Kidney (tissue), 14 donors: ENCODE measurements around the gene RNASE2. TPM values are rescaled to one million over a fixed set of nuclear protein-coding genes. Genes with fewer than 3 reads are reported as not detected.

Experiments used
- DNase-seq, 5 donors: peaks; one replicate each; pipeline ENCODE4 v3.0.0-alpha.2; 2013 to 2020
- FAIRE-seq: peaks from 2 replicates; lab custom pipeline; 2012; peaks lifted over from hg19 to GRCh38; lab: Jason Lieb, UNC
- H3K27ac ChIP-seq, 2 donors: one replicate each; pipeline ENCODE4 v1.7.0; 2013; ENCODE audit warnings: low read depth in 2 of 2, low read length in 2 of 2, inconsistent platforms in 1 of 2
- H3K27me3 ChIP-seq: one replicate; pipeline ENCODE4 v1.7.1; 2013; ENCODE audit warnings: low read length, inconsistent platforms; ENCODE audit not compliant: control insufficient read depth, insufficient read depth
- H3K36me3 ChIP-seq, 3 donors: one replicate each; pipeline versions ENCODE4 v1.7.0 to v1.7.1; 2013; ENCODE audit warnings: low read length in 3 of 3, control low read depth in 1 of 3, inconsistent platforms in 1 of 3; ENCODE audit not compliant: insufficient read depth in 3 of 3, control insufficient read depth in 2 of 3
- H3K4me1 ChIP-seq, 3 donors: one replicate each; pipeline versions ENCODE4 v1.7.0 to v1.7.1; 2013; ENCODE audit warnings: low read length in 3 of 3, inconsistent platforms in 1 of 3, low read depth in 1 of 3; ENCODE audit not compliant: control insufficient read depth in 2 of 3, insufficient read depth in 2 of 3
- H3K4me3 ChIP-seq, 3 donors: one replicate each; pipeline versions ENCODE4 v1.7.0 to v1.8.1; 2013; ENCODE audit warnings: low read length in 3 of 3, control low read depth in 1 of 3, inconsistent platforms in 1 of 3
- H3K9ac ChIP-seq, 3 donors: one replicate each; pipeline versions ENCODE4 v1.7.0 to v1.7.1; 2013; ENCODE audit warnings: low read length in 3 of 3, control low read depth in 1 of 3, inconsistent platforms in 1 of 3
- H3K9me3 ChIP-seq, 3 donors: one replicate each; pipeline versions ENCODE4 v1.7.0 to v1.7.1; 2013; ENCODE audit warnings: low read length in 3 of 3, control low read depth in 1 of 3, inconsistent platforms in 1 of 3; ENCODE audit not compliant: control insufficient read depth in 2 of 3, insufficient read depth in 1 of 3
- intact Hi-C: fragments of 100-400 bp; cut with DNase I; formaldehyde crosslinking; loops from one replicate; pipeline ENCODE4 v1.11.1; 2022
- polyA plus RNA-seq: library from polyadenylated mRNA; stranded (reverse); fragments of 350-450 nt; fragmentation: Illumina TruSeq; extraction: RNeasy Lipid Tissue Mini Kit (QIAGEN cat#74804); gene quantifications from one replicate; pipeline ENCODE4 v1.2.3, GENCODE V29; 2014; ENCODE audit warnings: low read depth, low replicate concordance; ENCODE audit not compliant: insufficient read depth
- total RNA-seq: library from RNA; stranded (reverse); fragmentation: NEBNext Ultra II Directional; extraction: Animal tissue kit (Norgen Biotek cat#: 25700); gene quantifications from one replicate; pipeline ENCODE4 v1.2.1, GENCODE V29; 2021
- TF ChIP-seq, protein P1 (sequence below): IDR thresholded peaks from 3 replicates; pipeline ENCODE4 v1.5.1; 2012; ENCODE audit warnings: mild to moderate bottlenecking, moderate library complexity, borderline replicate concordance; ENCODE audit not compliant: insufficient read depth; ENCODE audit errors: extremely low read depth
- donor health status: control.
- donor health status: control.
- donor health status: control.
- donor health status: control.
- donor health status: control.
- donor health status: DM: yes; HTN: yes; CAD: no.
- donor health status: Normal renal cell carcinoma (clear cell type).

RNASE2 gene
- total and polyA plus RNA-seq, 2 donors from 2014 or later: 2.4 to 4.3 TPM

DNA sequence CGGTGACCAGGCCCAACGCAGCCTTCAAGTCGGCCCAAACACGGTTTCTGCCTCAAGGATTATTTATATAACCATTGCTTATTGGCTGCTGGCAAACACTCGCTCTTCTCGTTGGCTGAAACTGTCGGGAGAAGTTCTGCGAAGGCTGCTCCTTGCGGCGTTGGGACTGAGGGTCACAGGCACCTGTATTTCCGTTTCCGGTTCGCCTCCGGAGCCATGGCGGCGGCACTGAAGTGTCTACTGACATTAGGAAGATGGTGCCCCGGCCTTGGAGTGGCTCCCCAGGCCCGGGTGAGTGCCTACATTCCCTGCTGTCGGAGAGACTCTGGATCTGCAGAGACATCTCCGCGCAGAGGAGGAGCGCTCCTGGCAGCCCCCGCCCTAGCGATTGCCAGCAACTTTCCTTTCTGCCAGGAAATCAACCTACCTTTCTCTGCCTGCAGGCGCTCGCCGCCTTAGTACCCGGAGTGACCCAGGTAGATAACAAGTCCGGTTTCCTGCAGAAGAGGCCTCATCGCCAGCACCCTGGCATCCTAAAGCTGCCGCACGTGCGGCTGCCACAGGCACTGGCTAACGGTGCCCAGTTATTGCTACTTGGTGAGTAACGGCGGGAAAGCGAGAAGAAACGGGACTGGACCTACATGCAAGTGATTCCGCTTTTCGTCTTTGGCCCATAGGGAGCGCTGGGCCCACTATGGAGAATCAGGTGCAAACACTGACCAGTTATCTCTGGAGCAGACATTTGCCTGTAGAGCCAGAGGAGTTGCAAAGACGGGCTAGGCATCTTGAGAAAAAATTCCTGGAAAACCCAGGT lies 34.7 kb downstream of the RNASE2 start, which contains the start of gene METTL17:
Gene METTL17, plus strand, starts transcription at position 194 of the 814 bp plus-strand sequence. Its CDS starts 23 bp downstream, at position 217.
- Histone ChIP-seq H3K9me3 (no peaks in the 10 kb centered on the region), H3K4me1 (peaks cover 6 to 14% (median 13%) of the 10 kb centered on the region in 3 donors), H3K4me3 (peak within 1 kb of the TSS; percentile 88 to 96 (median 93)), H3K36me3 (peaks cover 11 to 23% (median 16%) of the 10 kb centered on the region in 3 donors), H3K9ac (peak within 1 kb of the TSS; percentile 72 to 86 (median 85)), H3K27me3 (no peaks in the 10 kb centered on the region), H3K27ac (peak within 1 kb of the TSS; percentile 68 to 85)
- intact Hi-C loops: no loop called here
- FAIRE-seq (no peak), DNase-seq (peak; percentile 95 to 99 (median 96))
- TF ChIP-seq, protein P1, sequence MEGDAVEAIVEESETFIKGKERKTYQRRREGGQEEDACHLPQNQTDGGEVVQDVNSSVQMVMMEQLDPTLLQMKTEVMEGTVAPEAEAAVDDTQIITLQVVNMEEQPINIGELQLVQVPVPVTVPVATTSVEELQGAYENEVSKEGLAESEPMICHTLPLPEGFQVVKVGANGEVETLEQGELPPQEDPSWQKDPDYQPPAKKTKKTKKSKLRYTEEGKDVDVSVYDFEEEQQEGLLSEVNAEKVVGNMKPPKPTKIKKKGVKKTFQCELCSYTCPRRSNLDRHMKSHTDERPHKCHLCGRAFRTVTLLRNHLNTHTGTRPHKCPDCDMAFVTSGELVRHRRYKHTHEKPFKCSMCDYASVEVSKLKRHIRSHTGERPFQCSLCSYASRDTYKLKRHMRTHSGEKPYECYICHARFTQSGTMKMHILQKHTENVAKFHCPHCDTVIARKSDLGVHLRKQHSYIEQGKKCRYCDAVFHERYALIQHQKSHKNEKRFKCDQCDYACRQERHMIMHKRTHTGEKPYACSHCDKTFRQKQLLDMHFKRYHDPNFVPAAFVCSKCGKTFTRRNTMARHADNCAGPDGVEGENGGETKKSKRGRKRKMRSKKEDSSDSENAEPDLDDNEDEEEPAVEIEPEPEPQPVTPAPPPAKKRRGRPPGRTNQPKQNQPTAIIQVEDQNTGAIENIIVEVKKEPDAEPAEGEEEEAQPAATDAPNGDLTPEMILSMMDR: no peak

- DNase-seq: no peak
- no peak for FAIRE-seq
- Histone ChIP-seq H3K27me3 (no peaks in the 10 kb centered on the region), H3K9me3 (no peaks in the 10 kb centered on the region), H3K4me1 (peaks cover 0 to under 1% (median 0%) of the 10 kb centered on the region in 3 donors), H3K4me3 (no peak overlapping the region), H3K36me3 (peaks cover 15 to 48% (median 33%) of the 10 kb centered on the region in 3 donors), H3K9ac (no peak overlapping the region), H3K27ac (no peak overlapping the region)
- intact Hi-C loops: no loop called here
- TF ChIP-seq, protein P1: no peak
These were observed 41.2 kb downstream of the RNASE2 start for GRCh38 chr14:20996521-20996920.

- Histone ChIP-seq H3K4me3 (no peak overlapping the region), H3K36me3 (peaks cover 15 to 48% (median 33%) of the 10 kb centered on the region in 3 donors), H3K27me3 (no peaks in the 10 kb centered on the region), H3K9me3 (no peaks in the 10 kb centered on the region), H3K27ac (no peak overlapping the region), H3K9ac (no peak overlapping the region), H3K4me1 (no peaks in the 10 kb centered on the region)
- FAIRE-seq (no peak), DNase-seq (peak in 1 of 5 donors; percentile 23)
- TF ChIP-seq, protein P1: no peak
- intact Hi-C loops: no loop called here
These were observed 41.8 kb downstream of the RNASE2 start for GRCh38 chr14:20997115-20997514.
